ENCODE results near the gene KBTBD8.

KBTBD8 gene

DNA sequence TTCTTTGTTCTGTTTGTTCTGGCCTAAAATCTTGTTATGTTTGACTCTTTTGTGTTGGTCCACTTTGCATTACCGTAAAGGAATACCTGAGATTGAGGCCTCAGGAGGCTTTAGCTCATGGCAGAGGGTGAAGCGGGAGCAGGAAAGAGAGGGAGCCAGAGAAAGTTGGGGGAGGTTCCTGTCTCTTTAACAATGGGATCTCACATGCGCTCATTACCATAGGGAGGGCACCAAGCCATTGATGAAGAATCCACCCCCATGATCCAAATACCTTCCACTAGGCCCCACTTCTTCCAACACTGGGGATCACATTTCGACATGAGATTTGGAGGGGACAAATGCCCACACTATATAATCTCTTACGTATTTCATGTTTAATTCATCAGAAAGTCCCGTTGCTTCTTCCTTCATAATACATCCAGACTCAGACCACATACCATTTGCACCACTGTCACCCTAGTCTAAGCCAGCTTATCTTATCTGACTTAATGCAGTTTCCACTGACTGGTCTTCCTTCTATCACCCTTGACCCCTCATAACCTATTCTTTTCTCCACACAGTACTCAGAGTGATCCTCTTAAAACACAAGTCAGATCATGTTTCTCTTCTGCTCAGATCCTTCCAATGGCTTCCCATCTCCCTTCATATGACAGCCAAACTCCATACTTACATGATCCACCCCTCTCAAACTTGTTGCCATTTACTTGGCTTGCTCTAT is 13.5 kb downstream of the KBTBD8 start:
- Histone ChIP-seq H2AFZ (no peak overlapping the region), H3K27me3 (ENCODE audit: control insufficient read depth, insufficient read depth, low read length) (no peaks in the 10 kb centered on the region), H3K36me3 (ENCODE audit: control insufficient read depth, insufficient read depth, low read length) (no peaks in the 10 kb centered on the region), H3K4me3 (ENCODE audit: low read depth, low read length) (no peak overlapping the region), H3K9me3 (ENCODE audit: control insufficient read depth, low read length) (no peaks in the 10 kb centered on the region), H3K79me2 (no peaks in the 10 kb centered on the region), H3K9ac (no peak overlapping the region), H3K27ac (no peak overlapping the region), H3K4me2 (ENCODE audit: low read length) (no peak overlapping the region), H3K4me1 (no peaks in the 10 kb centered on the region)
- TF ChIP-seq, protein P1, sequence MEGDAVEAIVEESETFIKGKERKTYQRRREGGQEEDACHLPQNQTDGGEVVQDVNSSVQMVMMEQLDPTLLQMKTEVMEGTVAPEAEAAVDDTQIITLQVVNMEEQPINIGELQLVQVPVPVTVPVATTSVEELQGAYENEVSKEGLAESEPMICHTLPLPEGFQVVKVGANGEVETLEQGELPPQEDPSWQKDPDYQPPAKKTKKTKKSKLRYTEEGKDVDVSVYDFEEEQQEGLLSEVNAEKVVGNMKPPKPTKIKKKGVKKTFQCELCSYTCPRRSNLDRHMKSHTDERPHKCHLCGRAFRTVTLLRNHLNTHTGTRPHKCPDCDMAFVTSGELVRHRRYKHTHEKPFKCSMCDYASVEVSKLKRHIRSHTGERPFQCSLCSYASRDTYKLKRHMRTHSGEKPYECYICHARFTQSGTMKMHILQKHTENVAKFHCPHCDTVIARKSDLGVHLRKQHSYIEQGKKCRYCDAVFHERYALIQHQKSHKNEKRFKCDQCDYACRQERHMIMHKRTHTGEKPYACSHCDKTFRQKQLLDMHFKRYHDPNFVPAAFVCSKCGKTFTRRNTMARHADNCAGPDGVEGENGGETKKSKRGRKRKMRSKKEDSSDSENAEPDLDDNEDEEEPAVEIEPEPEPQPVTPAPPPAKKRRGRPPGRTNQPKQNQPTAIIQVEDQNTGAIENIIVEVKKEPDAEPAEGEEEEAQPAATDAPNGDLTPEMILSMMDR (IDR thresholded peaks at IDR 0.05), result no peak

DNA sequence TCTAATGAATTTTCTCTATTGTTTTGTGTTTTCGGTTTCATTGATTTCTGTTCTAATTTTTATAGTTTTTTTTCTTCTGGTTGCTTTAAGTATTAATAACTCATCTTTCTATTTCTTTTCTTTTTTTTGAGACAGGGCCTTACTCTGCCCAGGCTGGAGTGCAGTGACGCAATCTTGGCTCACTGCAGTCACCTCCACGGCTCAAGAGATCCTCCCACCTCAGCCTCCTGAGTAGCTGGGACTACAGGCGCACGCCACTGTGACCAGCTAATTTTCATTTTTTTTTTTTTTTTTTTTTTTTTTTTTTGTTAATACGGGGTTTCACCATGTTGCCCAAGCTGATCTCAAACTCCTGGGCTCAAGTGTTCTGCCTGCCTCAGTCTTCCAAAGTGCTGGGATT is 14.5 kb downstream of the KBTBD8 start:
- H3K27me3 ChIP-seq (ENCODE audit: control insufficient read depth, insufficient read depth, low read length), result no peaks in the 10 kb centered on the region
- no peak overlapping the region for H3K4me3 ChIP-seq (ENCODE audit: low read depth, low read length)
- no peaks in the 10 kb centered on the region for H3K9me3 ChIP-seq (ENCODE audit: control insufficient read depth, low read length)
- H3K27ac ChIP-seq, result no peak overlapping the region
- H3K4me2 ChIP-seq (ENCODE audit: low read length), result no peak overlapping the region
- no peaks in the 10 kb centered on the region for H3K36me3 ChIP-seq (ENCODE audit: control insufficient read depth, insufficient read depth, low read length)
- TF ChIP-seq, protein P1 (IDR thresholded peaks at IDR 0.05), result no peak
- H3K9ac ChIP-seq, result no peak overlapping the region
- no peak overlapping the region for H2AFZ ChIP-seq
- H3K4me1 ChIP-seq, result no peaks in the 10 kb centered on the region
- no peaks in the 10 kb centered on the region for H3K79me2 ChIP-seq

DNA sequence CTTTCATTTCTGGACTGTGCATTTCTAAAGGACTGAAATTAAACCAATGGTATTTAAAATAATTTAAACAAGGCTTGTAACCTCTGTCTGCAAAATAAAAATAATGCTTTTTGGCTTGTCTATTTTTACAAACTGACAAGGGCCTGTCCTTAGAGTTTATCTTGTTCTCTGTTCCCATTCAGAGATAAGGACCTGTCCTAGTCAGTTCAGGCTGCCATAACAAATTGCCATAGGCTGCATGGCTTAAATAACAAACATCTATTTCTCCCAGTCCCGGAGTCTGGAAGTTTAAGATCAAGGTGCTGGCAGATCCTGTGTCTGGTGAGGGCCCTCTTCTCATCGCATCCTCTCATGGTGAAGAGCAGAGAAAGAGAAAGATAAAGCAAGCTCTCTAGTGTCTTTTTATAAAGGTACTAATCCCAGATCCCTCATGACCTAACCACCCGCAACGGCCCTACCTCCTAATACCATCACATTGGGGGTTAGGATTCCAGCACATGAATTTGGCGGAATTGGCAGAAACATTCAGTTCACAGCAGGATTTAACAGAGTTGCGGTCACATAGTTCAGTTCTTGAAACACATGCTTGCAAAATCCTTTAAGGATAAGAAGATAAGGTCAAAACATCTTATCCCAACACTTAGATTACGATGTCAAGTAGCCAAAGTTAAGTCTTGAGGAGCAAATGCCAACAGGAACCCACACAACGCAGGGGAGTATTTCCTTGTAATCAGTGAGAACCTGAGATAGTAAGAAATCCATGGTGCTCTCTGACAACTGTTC is 17.8 kb downstream of the KBTBD8 start:
- no peak overlapping the region for H2AFZ ChIP-seq
- H3K27ac ChIP-seq, result no peak overlapping the region
- TF ChIP-seq, protein P1 (IDR thresholded peaks at IDR 0.05), result no peak
- no peaks in the 10 kb centered on the region for H3K4me1 ChIP-seq
- H3K4me3 ChIP-seq (ENCODE audit: low read depth, low read length), result no peak overlapping the region
- no peak overlapping the region for H3K4me2 ChIP-seq (ENCODE audit: low read length)
- no peaks in the 10 kb centered on the region for H3K27me3 ChIP-seq (ENCODE audit: control insufficient read depth, insufficient read depth, low read length)
- no peaks in the 10 kb centered on the region for H3K9me3 ChIP-seq (ENCODE audit: control insufficient read depth, low read length)
- H3K9ac ChIP-seq, result no peak overlapping the region
- no peaks in the 10 kb centered on the region for H3K36me3 ChIP-seq (ENCODE audit: control insufficient read depth, insufficient read depth, low read length)
- H3K79me2 ChIP-seq, result no peaks in the 10 kb centered on the region

DNA sequence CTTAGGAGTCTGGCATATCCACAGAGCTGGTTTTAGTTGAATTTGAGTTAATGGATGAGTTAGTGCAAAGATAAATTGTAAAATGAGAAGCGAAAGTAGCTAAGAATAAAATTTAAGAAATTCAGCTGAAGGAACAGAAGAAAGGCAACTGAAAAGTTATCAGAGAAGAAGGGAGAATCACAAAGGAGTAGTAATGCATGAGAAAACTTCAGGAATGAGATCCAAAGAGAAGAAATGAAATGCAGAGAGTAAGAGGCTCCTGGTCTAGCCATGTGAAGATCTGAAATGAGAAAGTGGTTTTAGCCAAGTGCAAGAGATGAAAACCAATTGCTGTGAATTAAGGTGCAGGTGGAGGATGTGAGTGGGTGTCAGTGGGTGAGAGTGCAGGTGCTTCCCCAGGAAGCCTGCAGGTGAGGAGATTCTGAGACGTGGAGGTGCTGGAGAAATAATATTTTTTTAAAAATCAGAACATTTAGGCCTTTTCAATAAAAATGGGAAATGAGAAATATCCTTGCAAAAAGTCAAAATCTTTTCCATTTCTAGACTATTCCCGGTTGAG is 18.5 kb downstream of the KBTBD8 start:
- Histone ChIP-seq H3K27ac (no peak overlapping the region), H3K9ac (no peak overlapping the region), H3K4me3 (ENCODE audit: low read depth, low read length) (no peak overlapping the region), H3K4me1 (no peaks in the 10 kb centered on the region), H3K27me3 (ENCODE audit: control insufficient read depth, insufficient read depth, low read length) (no peaks in the 10 kb centered on the region), H3K36me3 (ENCODE audit: control insufficient read depth, insufficient read depth, low read length) (no peaks in the 10 kb centered on the region), H3K79me2 (no peaks in the 10 kb centered on the region), H3K9me3 (ENCODE audit: control insufficient read depth, low read length) (no peaks in the 10 kb centered on the region), H3K4me2 (ENCODE audit: low read length) (no peak overlapping the region), H2AFZ (no peak overlapping the region)
- TF ChIP-seq, protein P1 (IDR thresholded peaks at IDR 0.05), result no peak

Data from parathyroid adenoma (tissue), 2 donors.